ENCODE data around the gene ZNF692. TPM values are rescaled to one million over a fixed set of nuclear protein-coding genes. Genes with fewer than 3 reads are reported as not detected.
A peak's percentile ranks its signal among the peaks of the same experiment; 100 is the strongest.
"Not testable (repeated sequence)": the region's sequence is repeated elsewhere in the genome, so short reads cannot be mapped to it uniquely, and the experiment has no call there.

Gene ZNF692
- total and polyA plus RNA-seq, 9 donors, result 13.2 to 47.7 (median 35.4) TPM

DNA sequence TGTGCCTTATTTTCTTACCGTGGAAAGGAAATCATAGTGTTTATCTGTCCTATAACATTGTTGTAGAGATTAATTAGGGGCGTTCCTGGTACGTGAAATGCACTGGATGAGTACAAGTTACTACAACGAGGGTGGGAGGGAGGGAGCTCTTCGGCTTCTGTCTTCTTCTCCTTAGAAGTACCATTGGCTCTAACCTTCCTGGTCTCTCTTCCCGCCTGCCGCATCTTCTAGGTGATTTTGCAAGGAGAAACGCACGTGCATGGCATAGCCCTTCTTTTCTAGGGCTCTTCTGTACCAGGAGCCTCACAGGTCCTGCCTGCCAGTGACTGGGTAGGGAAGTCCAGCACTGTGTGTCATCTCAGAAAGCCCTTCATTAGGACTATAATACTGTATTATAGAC is 50.0 kb downstream of the ZNF692 start:
- Histone ChIP-seq H3K36me3 (no peaks in the 10 kb centered on the region), H3K4me3 (no peak overlapping the region), H3K9me3 (no peaks in the 10 kb centered on the region), H3K4me1 (ENCODE audit: insufficient read depth) (peaks cover 3% of the 10 kb centered on the region), H3K27ac (no peak overlapping the region), H3K27me3 (no peaks in the 10 kb centered on the region)
- DNase-seq, result no peak
- 63 to 67% (median 65%) methylated on average over 9 of the region's 9 CpGs for WGBS, 3 donors
- TF ChIP-seq EP300 (IDR thresholded peaks at IDR 0.05) (no peak), POLR2A (IDR thresholded peaks at IDR 0.05) (no peak), CTCF (IDR thresholded peaks at IDR 0.05) (no peak)
- intact Hi-C loops (cut with DNase I), result no loop called here

DNA sequence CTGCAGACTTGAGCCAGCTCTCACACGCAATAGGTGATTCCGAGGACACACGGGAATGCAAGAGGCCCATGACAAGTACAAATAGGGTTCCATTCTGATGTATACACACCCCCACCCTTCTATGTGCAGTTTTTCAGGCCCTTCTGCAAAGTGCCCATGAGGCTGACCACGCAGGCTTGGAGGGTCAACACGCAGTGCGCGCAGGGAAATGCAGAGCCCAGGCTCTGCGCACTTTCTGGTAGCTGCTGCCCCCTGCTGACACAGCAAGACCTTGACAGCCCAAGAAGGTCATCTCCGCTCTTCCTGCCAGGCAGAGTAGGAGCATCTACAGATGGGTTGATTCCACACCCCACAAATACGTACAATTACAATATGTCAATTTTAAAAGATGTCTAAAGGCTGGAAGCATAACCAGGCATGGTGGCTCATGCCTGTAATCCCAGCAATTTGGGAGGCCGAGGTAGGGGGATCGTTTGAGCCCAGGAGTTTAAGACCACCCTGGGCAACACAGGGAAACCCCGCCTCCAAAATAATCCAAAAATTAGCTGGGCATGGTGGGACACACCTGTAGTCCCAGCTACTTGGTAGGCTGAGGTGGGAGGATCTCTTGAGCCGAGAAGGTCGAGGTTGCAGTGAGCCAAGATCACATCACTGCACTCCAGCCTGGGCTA is 51.7 kb downstream of the ZNF692 start:
- TF ChIP-seq CTCF (IDR thresholded peaks at IDR 0.05) (peak in 2 of 3 donors; percentile 11 to 26), EP300 (IDR thresholded peaks at IDR 0.05) (no peak)
- Histone ChIP-seq H3K27me3 (no peaks in the 10 kb centered on the region), H3K27ac (no peak overlapping the region), H3K36me3 (no peaks in the 10 kb centered on the region), H3K4me1 (ENCODE audit: insufficient read depth) (peaks cover 3% of the 10 kb centered on the region), H3K4me3 (no peak overlapping the region), H3K9me3 (no peaks in the 10 kb centered on the region)
- intact Hi-C loops (cut with DNase I), result no loop called here
- 33 to 42% (median 40%) methylated on average over 15 of the region's 15 CpGs for WGBS, 3 donors
- DNase-seq, result peak in 2 of 5 donors; percentile 40 to 55

- Histone ChIP-seq H3K9me3 (no peaks in the 10 kb centered on the region), H3K27me3 (no peaks in the 10 kb centered on the region), H3K27ac (no peak overlapping the region), H3K4me3 (no peak overlapping the region), H3K36me3 (no peaks in the 10 kb centered on the region), H3K4me1 (ENCODE audit: insufficient read depth) (peaks cover 3% of the 10 kb centered on the region)
- 77 to 94% (median 80%) methylated on average over 1 of the region's 1 CpG for WGBS, 3 donors
- TF ChIP-seq CTCF (IDR thresholded peaks at IDR 0.05), result no peak
- TF ChIP-seq EP300 (IDR thresholded peaks at IDR 0.05), result no peak
- no peak for TF ChIP-seq POLR2A (IDR thresholded peaks at IDR 0.05)
- DNase-seq, result no peak
- intact Hi-C loops (cut with DNase I), result no loop called here
Measured at GRCh38 chr1:248805876-248806275, 53.0 kb downstream of the ZNF692 start.

GRCh38 chr1:248804771-248805681 is 53.9 kb downstream of the ZNF692 start:
- no peaks in the 10 kb centered on the region for H3K36me3 ChIP-seq
- no peak for DNase-seq
- no peaks in the 10 kb centered on the region for H3K27me3 ChIP-seq
- intact Hi-C loops (cut with DNase I), result no loop called here
- no peak for TF ChIP-seq EP300 (IDR thresholded peaks at IDR 0.05)
- no peak for TF ChIP-seq CTCF (IDR thresholded peaks at IDR 0.05)
- no peak for TF ChIP-seq POLR2A (IDR thresholded peaks at IDR 0.05)
- no peaks in the 10 kb centered on the region for H3K9me3 ChIP-seq
- H3K4me3 ChIP-seq, result no peak overlapping the region
- H3K27ac ChIP-seq, result no peak overlapping the region
- no peaks in the 10 kb centered on the region for H3K4me1 ChIP-seq (ENCODE audit: insufficient read depth)
- WGBS, 3 donors, result 62 to 73% (median 65%) methylated on average over 10 of the region's 10 CpGs

DNA sequence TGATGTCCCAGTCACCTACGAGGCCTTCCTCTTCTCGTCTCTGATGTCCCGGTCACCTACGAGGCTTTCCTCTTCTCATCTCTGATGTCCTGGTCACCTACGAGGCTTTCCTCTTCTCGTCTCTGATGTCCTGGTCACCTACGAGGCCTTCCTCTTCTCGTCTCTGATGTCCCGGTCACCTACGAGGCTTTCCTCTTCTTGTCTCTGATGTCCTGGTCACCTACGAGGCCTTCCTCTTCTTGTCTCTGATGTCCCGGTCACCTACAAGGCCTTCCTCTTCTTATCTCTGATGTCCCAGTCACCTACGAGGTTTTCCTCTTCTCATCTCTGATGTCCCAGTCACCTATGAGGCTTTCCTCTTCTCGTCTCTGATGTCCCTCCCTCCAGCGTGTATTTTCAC is 55.4 kb downstream of the ZNF692 start:
- H3K27ac ChIP-seq; H3K9me3 ChIP-seq; intact Hi-C loops (cut with DNase I); H3K4me3 ChIP-seq; DNase-seq; H3K4me1 ChIP-seq (ENCODE audit: insufficient read depth); H3K27me3 ChIP-seq; H3K36me3 ChIP-seq: not testable (repeated sequence)
- whole genome bisulfite sequencing, 3 donors, result 86 to 92% (median 88%) methylated on average over 15 of the region's 15 CpGs

Data from ovary (tissue), 9 donors.